OCI-LY7 (cell line): ENCODE measurements around the gene KANSL3. TPM values are rescaled to one million over a fixed set of nuclear protein-coding genes. Genes with fewer than 3 reads are reported as not detected.

Experiments
- BruUV-seq: library from RNA; stranded (reverse); fragments of 400-500 nt; replicated peaks from 2 replicates; lab custom pipeline; 2021; lab: Mats Ljungman, UMichigan
- CTCF ChIA-PET: fragments of 300-600 bp; sonication (Branson Sonifier 250); formaldehyde crosslinking; loops from one replicate; lab custom pipeline; 2022; ENCODE audit warnings: antibody characterized with exemption; ENCODE audit not compliant: unreplicated experiment; lab: Charles Lee
- POLR2A ChIA-PET: fragments of 300-600 bp; sonication (Branson Sonifier 250); formaldehyde crosslinking; loops from one replicate; lab custom pipeline; 2022; ENCODE audit warnings: antibody characterized with exemption; lab: Charles Lee
- DNase-seq: peaks from one replicate; pipeline ENCODE4 v3.0.0-alpha.2; 2015; ENCODE audit warnings: low spot score
- H2AFZ ChIP-seq: fragments of 200-600 bp; sonication (generic), shearing (Covaris generic); 2 replicates; pipeline ENCODE4 v1.6.1; 2014; ENCODE audit warnings: mild to moderate bottlenecking, antibody characterized with exemption, low read length, moderate library complexity
- H3K27ac ChIP-seq: fragments of 200-600 bp; sonication (generic); 2 replicates; pipeline ENCODE4 v1.5.1; 2014; ENCODE audit warnings: mixed run types, low read depth, mild to moderate bottlenecking, moderate library complexity, low read length, inconsistent platforms; ENCODE audit not compliant: poor library complexity, severe bottlenecking
- H3K36me3 ChIP-seq: fragments of 200-600 bp; sonication (generic); 2 replicates; pipeline ENCODE4 v1.6.1; 2014; ENCODE audit warnings: mild to moderate bottlenecking, antibody characterized with exemption, low read length, moderate library complexity, mixed read lengths; ENCODE audit not compliant: insufficient read depth
- H3K4me1 ChIP-seq: fragments of 200-600 bp; sonication (generic); 2 replicates; pipeline ENCODE4 v1.5.1; 2014; ENCODE audit warnings: mild to moderate bottlenecking, low read length; ENCODE audit not compliant: insufficient read depth, poor library complexity, severe bottlenecking
- H3K4me2 ChIP-seq: fragments of 200-600 bp; sonication (generic); 2 replicates; pipeline ENCODE4 v1.6.1; 2014; ENCODE audit warnings: mild to moderate bottlenecking, low read length
- H3K4me3 ChIP-seq: fragments of 200-600 bp; sonication (generic); 2 replicates; pipeline ENCODE4 v1.5.1; 2014; ENCODE audit warnings: mild to moderate bottlenecking, low read depth, low read length; ENCODE audit not compliant: poor library complexity, severe bottlenecking
- H3K79me2 ChIP-seq: fragments of 200-600 bp; sonication (generic); 2 replicates; pipeline ENCODE4 v1.6.1; 2016; ENCODE audit warnings: low read depth, mild to moderate bottlenecking, low read length, moderate library complexity, mixed read lengths; ENCODE audit not compliant: insufficient read depth
- H3K9me2 ChIP-seq: fragments of 200-600 bp; sonication (generic); 2 replicates; pipeline ENCODE4 v1.6.1; 2016; ENCODE audit warnings: mild to moderate bottlenecking, low read length, mixed read lengths; ENCODE audit not compliant: insufficient read depth
- H3K9me3 ChIP-seq: fragments of 200-600 bp; sonication (generic); 2 replicates; pipeline ENCODE4 v1.6.1; 2014; ENCODE audit warnings: mild to moderate bottlenecking, mixed run types, low read length, mixed read lengths
- H4K20me1 ChIP-seq: fragments of 200-600 bp; sonication (generic); 2 replicates; pipeline ENCODE4 v1.6.1; 2014; ENCODE audit warnings: mild to moderate bottlenecking, antibody characterized with exemption, low read length, moderate library complexity, mixed read lengths; ENCODE audit not compliant: insufficient read depth
- CTCF ChIP-seq: fragments of 200-600 bp; sonication (generic); conservative IDR thresholded peaks from 2 replicates; pipeline ENCODE4 v1.5.1; 2014; ENCODE audit warnings: mild to moderate bottlenecking, antibody characterized with exemption, low read length, moderate library complexity, mixed read lengths
- EZH2phosphoT487 ChIP-seq: fragments of 200-600 bp; sonication (generic); IDR thresholded peaks from 2 replicates; pipeline ENCODE4 v1.6.1; 2018; ENCODE audit warnings: low read depth, borderline replicate concordance, mild to moderate bottlenecking, mixed run types, antibody characterized with exemption, low read length, moderate library complexity, mixed read lengths
- intact Hi-C: fragments of 100-400 bp; cut with micrococcal nuclease; formaldehyde crosslinking; loops from one replicate; pipeline ENCODE4 v1.10.0; 2022; ENCODE audit not compliant: unreplicated experiment
- total RNA-seq, 2 experiments: library from RNA; depleted of rRNA in 1 of 2; stranded (reverse); fragments of >200 nt in 1 of 2; shearing (Covaris generic) in 1 of 2; gene quantifications; 2 replicates each; pipeline ENCODE4 v1.2.3, GENCODE V29; 2014 to 2022

KANSL3 gene
- total RNA-seq, 2 experiments from 2014 or later, result 46.4 to 51.6 TPM

DNA sequence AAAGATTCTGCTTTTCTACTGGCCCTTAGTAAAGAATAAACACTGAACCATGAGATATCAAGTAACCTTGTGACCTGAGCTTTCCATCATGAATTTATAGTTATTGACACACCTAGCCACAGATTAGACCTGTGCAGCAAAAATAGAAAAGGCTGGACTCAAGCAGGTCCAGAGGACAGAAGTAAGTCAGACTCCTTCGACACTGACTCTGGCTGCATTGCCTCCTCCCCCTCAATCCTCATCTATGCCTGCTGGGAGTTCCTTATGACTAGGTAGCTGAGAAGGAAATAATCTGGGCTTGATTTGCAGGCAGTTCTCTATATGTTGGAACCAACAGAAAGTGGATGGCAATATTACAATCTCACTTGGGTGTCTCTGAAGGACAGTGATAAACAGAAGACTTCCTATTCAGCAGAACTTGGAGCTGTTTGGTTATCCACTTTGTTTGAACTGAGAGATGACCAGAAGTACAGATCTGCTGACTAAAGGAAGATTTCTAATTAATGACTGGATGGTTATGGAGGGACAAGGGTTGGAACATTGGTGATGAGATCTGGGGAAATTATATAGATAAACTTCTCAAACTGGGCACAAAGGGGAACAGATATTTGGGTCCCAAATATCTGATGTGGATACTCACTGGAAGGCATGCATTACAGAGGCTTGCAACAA lies 62.2 kb downstream of the KANSL3 start:
- Histone ChIP-seq H4K20me1 (no peaks in the 10 kb centered on the region), H3K9me2 (no peaks in the 10 kb centered on the region), H3K9me3 (no peaks in the 10 kb centered on the region), H3K4me2 (no peak overlapping the region), H3K4me1 (no peaks in the 10 kb centered on the region), H2AFZ (no peak overlapping the region), H3K4me3 (no peak overlapping the region), H3K36me3 (no peaks in the 10 kb centered on the region), H3K79me2 (no peaks in the 10 kb centered on the region), H3K27ac (no peak overlapping the region)
- DNase-seq, result no peak
- BruUV-seq, result no TSS peak
- ChIA-PET CTCF (no interaction called here), POLR2A (no interaction called here)
- TF ChIP-seq EZH2phosphoT487 (no peak), CTCF (no peak)
- intact Hi-C loops, result no loop called here

DNA sequence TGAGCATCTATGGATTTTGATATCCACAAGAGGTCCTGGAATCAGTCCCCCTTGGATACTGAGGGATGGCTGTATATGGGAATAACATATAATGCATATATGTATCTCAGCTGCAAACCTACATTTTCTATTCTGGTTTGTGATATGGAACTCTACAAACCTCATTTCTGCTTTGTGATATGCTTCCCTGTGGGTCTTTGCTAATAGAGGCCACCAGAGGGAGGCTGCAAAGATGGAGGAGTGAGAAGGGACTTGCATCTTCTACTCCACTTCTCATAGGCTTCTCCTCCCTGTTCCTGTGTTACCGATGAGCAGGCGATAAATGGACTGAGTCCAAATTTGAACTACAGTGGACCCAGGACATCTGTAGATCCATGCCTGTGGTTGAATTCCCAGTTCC lies 63.7 kb downstream of the KANSL3 start:
- POLR2A ChIA-PET, result no interaction called here
- Histone ChIP-seq H3K79me2 (no peaks in the 10 kb centered on the region), H3K9me3 (no peaks in the 10 kb centered on the region), H4K20me1 (no peaks in the 10 kb centered on the region), H3K4me3 (no peak overlapping the region), H3K9me2 (no peaks in the 10 kb centered on the region), H3K4me2 (no peak overlapping the region), H3K4me1 (no peaks in the 10 kb centered on the region), H2AFZ (no peak overlapping the region), H3K27ac (no peak overlapping the region), H3K36me3 (no peaks in the 10 kb centered on the region)
- no peak for DNase-seq
- BruUV-seq, result no TSS peak
- CTCF ChIA-PET, result no interaction called here
- intact Hi-C loops, result no loop called here
- no peak for TF ChIP-seq EZH2phosphoT487
- 0 out of 2 replicates have a peak, but pooled peaks have one; percentile 18 for TF ChIP-seq CTCF

DNA sequence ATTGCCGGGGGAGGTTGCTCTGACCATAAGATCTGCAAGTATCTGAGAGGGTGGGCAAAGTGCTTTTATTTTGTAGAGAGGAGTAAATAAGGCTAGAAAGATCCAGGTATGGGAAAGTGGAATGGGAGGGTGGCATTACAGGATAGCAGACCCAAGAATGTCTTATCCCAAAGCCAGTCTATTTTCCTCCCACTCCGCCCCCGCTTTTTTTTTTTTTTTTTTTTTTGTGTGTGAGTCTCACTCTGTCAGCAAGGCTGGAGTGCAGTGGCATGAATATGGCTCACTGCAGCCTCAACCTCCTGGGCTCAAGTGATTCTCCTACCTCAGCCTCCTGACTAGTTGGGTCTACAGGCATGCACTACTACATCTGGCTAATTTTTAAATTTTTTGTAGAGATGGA lies 70.0 kb downstream of the KANSL3 start:
- POLR2A ChIA-PET, result no interaction called here
- CTCF ChIA-PET, result no interaction called here
- H3K27ac ChIP-seq, result no peak overlapping the region
- no peak overlapping the region for H3K4me3 ChIP-seq
- H3K79me2 ChIP-seq, result no peaks in the 10 kb centered on the region
- TF ChIP-seq EZH2phosphoT487 (no peak), CTCF (no peak)
- intact Hi-C loops, result no loop called here
- H3K4me2 ChIP-seq, result no peak overlapping the region
- no peaks in the 10 kb centered on the region for H3K4me1 ChIP-seq
- H3K9me2 ChIP-seq, result no peaks in the 10 kb centered on the region
- no peaks in the 10 kb centered on the region for H3K36me3 ChIP-seq
- no TSS peak for BruUV-seq
- DNase-seq, result no peak
- H3K9me3 ChIP-seq, result no peaks in the 10 kb centered on the region
- no peak overlapping the region for H2AFZ ChIP-seq
- H4K20me1 ChIP-seq, result no peaks in the 10 kb centered on the region
